Measurements from ENCODE around the gene KRTAP5-10. TPM values are rescaled to one million over a fixed set of nuclear protein-coding genes. Genes with fewer than 3 reads are reported as not detected.
A peak's percentile ranks its signal among the peaks of the same experiment; 100 is the strongest.

KRTAP5-10 gene, protein sequence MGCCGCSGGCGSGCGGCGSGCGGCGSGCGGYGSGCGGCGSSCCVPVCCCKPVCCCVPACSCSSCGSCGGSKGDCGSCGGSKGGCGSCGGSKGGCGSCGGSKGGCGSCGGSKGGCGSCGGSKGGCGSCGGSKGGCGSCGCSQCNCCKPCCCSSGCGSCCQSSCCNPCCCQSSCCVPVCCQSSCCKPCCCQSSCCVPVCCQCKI
- polyA plus RNA-seq (2013, experiment 1 of 2) = 0.11 TPM
- 0.08 TPM for polyA plus RNA-seq (2013, experiment 2 of 2)

DNA sequence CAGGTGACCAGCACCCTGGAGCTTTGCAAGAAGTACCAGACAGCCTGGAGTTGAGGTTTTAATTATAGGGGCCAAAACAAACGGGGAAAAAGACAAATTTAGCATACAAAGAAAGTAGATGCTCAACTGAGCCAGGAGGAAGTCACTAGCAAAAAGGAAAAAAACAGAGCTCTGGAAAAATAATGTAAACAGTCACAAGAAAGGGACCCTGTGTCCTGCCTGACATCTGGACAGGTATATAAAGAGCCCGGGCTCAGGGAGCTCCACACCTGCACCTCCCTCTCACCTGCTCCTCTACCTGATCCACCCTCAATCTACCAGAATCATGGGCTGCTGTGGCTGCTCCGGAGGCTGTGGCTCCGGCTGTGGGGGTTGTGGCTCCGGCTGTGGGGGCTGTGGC is at the start of gene KRTAP5-10:
TSS of gene KRTAP5-10 (plus strand) at position 301 of the 400 bp plus-strand sequence. CDS start at position 326, 25 bp downstream.
- Histone ChIP-seq H3K18ac (ENCODE audit: low read length) (peak within 1 kb of the TSS; percentile 37), H3K4me3 (ENCODE audit: low read length in 2 of 2) (no peak within 1 kb of the TSS), H2BK120ac (ENCODE audit: low read depth, low read length) (no peak within 1 kb of the TSS)

DNA sequence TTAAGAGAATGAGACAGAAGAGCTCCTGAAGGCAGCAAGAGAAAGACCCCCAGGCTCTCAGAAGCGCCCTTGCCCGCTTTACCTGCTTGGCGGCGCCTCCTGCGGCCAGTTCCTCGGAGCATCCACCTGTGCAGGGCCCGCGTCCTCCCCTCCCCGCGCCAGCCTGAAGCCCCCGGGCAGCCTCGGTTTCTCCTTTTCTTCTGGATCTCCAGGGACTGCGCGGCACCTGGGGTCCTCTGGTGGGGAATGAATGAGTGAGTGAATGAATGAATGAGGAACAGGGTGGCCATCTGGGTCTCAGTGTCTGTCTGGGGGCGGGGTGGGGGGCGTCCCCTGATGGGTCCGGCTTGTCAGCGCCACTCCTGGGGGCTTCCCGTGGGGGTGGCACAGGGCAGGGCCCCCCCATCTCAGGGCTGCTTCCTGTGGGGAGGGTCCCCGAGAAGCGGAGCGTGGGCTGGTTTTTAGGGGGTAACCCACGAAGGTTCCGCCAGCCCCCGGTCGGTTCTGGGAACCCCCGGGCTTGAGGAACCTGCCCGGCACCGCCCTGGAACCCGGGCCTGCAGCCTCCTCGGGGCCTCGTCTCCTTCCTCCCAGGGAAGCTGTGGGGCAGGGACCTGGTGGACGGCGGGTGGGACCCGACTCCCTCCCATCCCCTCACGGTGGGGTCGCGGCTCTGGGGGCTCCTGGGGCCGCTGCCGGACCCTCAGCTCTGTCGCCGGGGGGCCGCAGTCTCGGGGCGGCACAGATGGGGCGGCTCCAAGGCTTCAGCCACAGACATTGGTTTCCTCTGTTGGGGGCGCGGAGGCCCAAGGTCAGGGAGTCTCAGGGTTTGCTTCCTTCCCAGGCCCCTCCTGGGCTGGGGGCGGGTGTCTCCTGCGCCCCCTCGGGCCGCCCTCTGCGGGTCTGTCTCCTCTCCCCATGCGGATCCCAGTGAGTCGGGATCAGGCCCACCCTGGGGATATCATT is 46.6 kb upstream of the KRTAP5-10 start:
- no peak overlapping the region for H3K14ac ChIP-seq (ENCODE audit: low read length)
- H3K4me1 ChIP-seq (ENCODE audit: control insufficient read depth in 2 of 2, insufficient read depth in 1 of 2, low read depth in 1 of 2, low read length in 2 of 2) = no peaks in the 10 kb centered on the region
- H3K4ac ChIP-seq (ENCODE audit: low read length) = no peak overlapping the region
- no peaks in the 10 kb centered on the region for H3K79me1 ChIP-seq (ENCODE audit: low read depth, low read length)
- no peaks in the 10 kb centered on the region for H3K9me3 ChIP-seq (replicated peaks in 1 of 2; ENCODE audit: control insufficient read depth in 2 of 2, insufficient read depth in 1 of 2, low read depth in 1 of 2, low read length in 2 of 2)
- H3K23ac ChIP-seq (ENCODE audit: low read depth, low read length, poor library complexity) = peak overlapping the region; percentile 43
- no peak overlapping the region for H2AFZ ChIP-seq (ENCODE audit: low read length)
- H3K18ac ChIP-seq (ENCODE audit: low read length) = peak overlapping the region; percentile 38
- H3K4me2 ChIP-seq (ENCODE audit: insufficient read depth, low read length, poor library complexity, severe bottlenecking) = no peak overlapping the region
- H3K4me3 ChIP-seq (ENCODE audit: low read length in 2 of 2) = no peak overlapping the region
- H3K9ac ChIP-seq (ENCODE audit: low read depth, low read length, poor library complexity) = no peak overlapping the region
- no peak overlapping the region for H2BK12ac ChIP-seq (ENCODE audit: low read length)
- peak overlapping the region; percentile 37 for H2AK5ac ChIP-seq (ENCODE audit: low read depth, low read length)
- no CpG with 5 or more reads among the region's 55 CpGs for WGBS, 2 donors (ENCODE audit: extremely low coverage in 2 of 2, insufficient read length in 2 of 2, insufficient replicate concordance in 1 of 2)
- DNase-seq (ENCODE audit: low spot score) = no peak
- no peak overlapping the region for H4K91ac ChIP-seq (ENCODE audit: low read depth, low read length, poor library complexity)
- no peaks in the 10 kb centered on the region for H3K36me3 ChIP-seq (replicated peaks in 1 of 2; ENCODE audit: control insufficient read depth in 2 of 2, insufficient read depth in 2 of 2, low read length in 2 of 2)
- no peak overlapping the region for H2BK15ac ChIP-seq (ENCODE audit: low read length)
- H3K27ac ChIP-seq (replicated peaks; ENCODE audit: low read length) = no peak overlapping the region
- no peak overlapping the region for H2BK120ac ChIP-seq (ENCODE audit: low read depth, low read length)
- H3K27me3 ChIP-seq (ENCODE audit: control insufficient read depth in 3 of 3, insufficient read depth in 3 of 3, low read depth in 1 of 3, low read length in 3 of 3) = no peaks in the 10 kb centered on the region
- no peak overlapping the region for H2BK5ac ChIP-seq (ENCODE audit: low read length)
- H4K8ac ChIP-seq (ENCODE audit: low read depth, low read length) = no peak overlapping the region

More for the DNA sequence above, at the start of gene KRTAP5-10:
- peaks cover 0 to 4% (median 3%) of the 10 kb centered on the region in 3 experiments for H3K27me3 ChIP-seq (ENCODE audit: control insufficient read depth in 3 of 3, insufficient read depth in 3 of 3, low read depth in 1 of 3, low read length in 3 of 3)
- H2BK5ac ChIP-seq (ENCODE audit: low read length) = no peak within 1 kb of the TSS
- no peaks in the 10 kb centered on the region for H3K79me1 ChIP-seq (ENCODE audit: low read depth, low read length)
- H3K23ac ChIP-seq (ENCODE audit: low read depth, low read length, poor library complexity) = no peak within 1 kb of the TSS
- peaks cover 0 to 2% of the 10 kb centered on the region in 2 donors for H3K4me1 ChIP-seq (ENCODE audit: control insufficient read depth in 2 of 2, insufficient read depth in 1 of 2, low read depth in 1 of 2, low read length in 2 of 2)
- H3K4me2 ChIP-seq (ENCODE audit: insufficient read depth, low read length, poor library complexity, severe bottlenecking) = no peak within 1 kb of the TSS
- no peak within 1 kb of the TSS for H3K27ac ChIP-seq (replicated peaks; ENCODE audit: low read length)
- peak within 1 kb of the TSS; percentile 63 for H3K14ac ChIP-seq (ENCODE audit: low read length)
- no CpG with 5 or more reads among the region's 5 CpGs for WGBS, 2 donors (ENCODE audit: extremely low coverage in 2 of 2, insufficient read length in 2 of 2, insufficient replicate concordance in 1 of 2)
- H2BK15ac ChIP-seq (ENCODE audit: low read length) = no peak within 1 kb of the TSS
- no peaks in the 10 kb centered on the region for H3K9me3 ChIP-seq (replicated peaks in 1 of 2; ENCODE audit: control insufficient read depth in 2 of 2, insufficient read depth in 1 of 2, low read depth in 1 of 2, low read length in 2 of 2)
- no peak within 1 kb of the TSS for H2AFZ ChIP-seq (ENCODE audit: low read length)
- H4K91ac ChIP-seq (ENCODE audit: low read depth, low read length, poor library complexity) = no peak within 1 kb of the TSS
- no peak within 1 kb of the TSS for H2AK5ac ChIP-seq (ENCODE audit: low read depth, low read length)
- H4K8ac ChIP-seq (ENCODE audit: low read depth, low read length) = peak within 1 kb of the TSS; percentile 54
- no peaks in the 10 kb centered on the region for H3K36me3 ChIP-seq (replicated peaks in 1 of 2; ENCODE audit: control insufficient read depth in 2 of 2, insufficient read depth in 2 of 2, low read length in 2 of 2)
- no peak for DNase-seq (ENCODE audit: low spot score)
- no peak within 1 kb of the TSS for H3K9ac ChIP-seq (ENCODE audit: low read depth, low read length, poor library complexity)
- peak within 1 kb of the TSS; percentile 41 for H2BK12ac ChIP-seq (ENCODE audit: low read length)
- H3K4ac ChIP-seq (ENCODE audit: low read length) = no peak within 1 kb of the TSS

DNA sequence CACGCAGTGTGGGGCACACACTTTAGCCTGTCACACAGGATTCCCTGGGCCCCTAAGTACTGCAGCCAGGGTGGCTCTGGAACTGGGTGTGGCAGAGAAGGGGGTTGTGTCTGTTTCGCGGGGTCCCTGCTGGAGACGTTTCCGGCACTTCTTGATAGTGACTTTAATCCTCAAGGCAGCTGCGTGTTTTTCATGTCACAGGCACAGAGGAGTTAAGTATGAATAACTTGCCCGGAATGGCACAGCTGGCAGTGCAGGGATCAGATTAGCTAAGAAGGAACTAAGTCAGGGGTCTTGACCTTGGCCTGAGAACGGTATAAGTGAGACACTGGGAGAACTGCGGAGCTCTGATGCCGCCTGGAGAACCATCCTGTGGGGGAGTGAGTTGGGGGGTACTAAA is 45.8 kb upstream of the KRTAP5-10 start:
- Histone ChIP-seq H3K4me1 (ENCODE audit: control insufficient read depth in 2 of 2, insufficient read depth in 1 of 2, low read depth in 1 of 2, low read length in 2 of 2) (no peaks in the 10 kb centered on the region), H3K9me3 (replicated peaks in 1 of 2; ENCODE audit: control insufficient read depth in 2 of 2, insufficient read depth in 1 of 2, low read depth in 1 of 2, low read length in 2 of 2) (no peaks in the 10 kb centered on the region), H3K27me3 (ENCODE audit: control insufficient read depth in 3 of 3, insufficient read depth in 3 of 3, low read depth in 1 of 3, low read length in 3 of 3) (no peaks in the 10 kb centered on the region), H2AK5ac (ENCODE audit: low read depth, low read length) (no peak overlapping the region), H3K79me1 (ENCODE audit: low read depth, low read length) (no peaks in the 10 kb centered on the region), H3K27ac (replicated peaks; ENCODE audit: low read length) (no peak overlapping the region), H3K18ac (ENCODE audit: low read length) (no peak overlapping the region), H2BK120ac (ENCODE audit: low read depth, low read length) (no peak overlapping the region), H2BK15ac (ENCODE audit: low read length) (no peak overlapping the region), H2BK12ac (ENCODE audit: low read length) (no peak overlapping the region), H3K4me2 (ENCODE audit: insufficient read depth, low read length, poor library complexity, severe bottlenecking) (no peak overlapping the region), H3K14ac (ENCODE audit: low read length) (no peak overlapping the region), H3K4ac (ENCODE audit: low read length) (no peak overlapping the region), H2AFZ (ENCODE audit: low read length) (no peak overlapping the region), H3K36me3 (replicated peaks in 1 of 2; ENCODE audit: control insufficient read depth in 2 of 2, insufficient read depth in 2 of 2, low read length in 2 of 2) (no peaks in the 10 kb centered on the region), H4K8ac (ENCODE audit: low read depth, low read length) (no peak overlapping the region), H2BK5ac (ENCODE audit: low read length) (no peak overlapping the region), H4K91ac (ENCODE audit: low read depth, low read length, poor library complexity) (no peak overlapping the region), H3K4me3 (ENCODE audit: low read length in 2 of 2) (no peak overlapping the region), H3K23ac (ENCODE audit: low read depth, low read length, poor library complexity) (no peak overlapping the region), H3K9ac (ENCODE audit: low read depth, low read length, poor library complexity) (no peak overlapping the region)
- no peak for DNase-seq (ENCODE audit: low spot score)
- WGBS, 2 donors (ENCODE audit: extremely low coverage in 2 of 2, insufficient read length in 2 of 2, insufficient replicate concordance in 1 of 2) = no CpG with 5 or more reads among the region's 10 CpGs

Measured in neuronal stem cell (in vitro differentiated cells).